ENCODE results near the gene ATP5MG. TPM values are rescaled to one million over a fixed set of nuclear protein-coding genes. Genes with fewer than 3 reads are reported as not detected.
"Not testable (repeated sequence)": the region's sequence is repeated elsewhere in the genome, so short reads cannot be mapped to it uniquely, and the experiment has no call there.

Gene ATP5MG
- total RNA-seq, 1 experiment from 2014 or later, result 51.1 TPM

DNA sequence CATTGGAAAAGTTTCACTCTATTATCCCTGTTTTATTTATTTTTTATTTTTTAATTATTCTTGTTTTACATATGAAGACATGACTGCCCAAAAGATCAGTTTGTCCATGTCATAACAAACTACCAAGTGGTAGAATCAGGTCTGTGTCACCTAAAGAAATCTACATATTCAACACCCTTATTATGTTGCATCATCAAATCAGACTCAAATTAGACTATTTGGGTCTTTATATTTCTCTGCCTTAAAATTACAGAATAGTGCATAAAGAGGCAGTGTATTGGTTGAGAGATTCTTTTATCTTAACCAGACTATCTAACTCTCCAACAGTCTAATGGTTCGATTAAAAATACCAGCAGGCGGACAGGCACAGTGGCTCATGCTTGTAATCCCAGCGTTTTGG lies 18.5 kb upstream of the ATP5MG start:
- DNase-seq (ENCODE audit: low read depth in 1 of 2, low spot score in 2 of 2), result no peak
- no peaks in the 10 kb centered on the region for H3K4me1 ChIP-seq (replicated peaks)
- H3K36me3 ChIP-seq, result peaks cover 34% of the 10 kb centered on the region
- no peaks in the 10 kb centered on the region for H3K9me3 ChIP-seq (replicated peaks)
- no peak overlapping the region for H3K27ac ChIP-seq
- H3K4me3 ChIP-seq, result no peak overlapping the region
- no peaks in the 10 kb centered on the region for H3K27me3 ChIP-seq (replicated peaks)

GRCh38 chr11:118383657-118384056 lies 17.7 kb upstream of the ATP5MG start:
- DNase-seq (ENCODE audit: low read depth in 1 of 2, low spot score in 2 of 2), result no peak
- no peak overlapping the region for H3K27ac ChIP-seq
- H3K4me3 ChIP-seq, result no peak overlapping the region
- H3K36me3 ChIP-seq, result peaks cover 34% of the 10 kb centered on the region
- no peaks in the 10 kb centered on the region for H3K27me3 ChIP-seq (replicated peaks)
- no peaks in the 10 kb centered on the region for H3K9me3 ChIP-seq (replicated peaks)
- H3K4me1 ChIP-seq (replicated peaks), result no peaks in the 10 kb centered on the region

- 0 out of 2 replicates have a peak, but pooled peaks cover 11% of the 10 kb centered on the region for H3K36me3 ChIP-seq
- no peaks in the 10 kb centered on the region for H3K4me1 ChIP-seq (replicated peaks)
- H3K27ac ChIP-seq, result no peak overlapping the region
- no peak overlapping the region for H3K4me3 ChIP-seq
- H3K9me3 ChIP-seq (replicated peaks), result no peaks in the 10 kb centered on the region
- no peak for DNase-seq (ENCODE audit: low read depth in 1 of 2, low spot score in 2 of 2)
- no peaks in the 10 kb centered on the region for H3K27me3 ChIP-seq (replicated peaks)
Observed at GRCh38 chr11:118396097-118396501, 5.3 kb upstream of the ATP5MG start.

DNA sequence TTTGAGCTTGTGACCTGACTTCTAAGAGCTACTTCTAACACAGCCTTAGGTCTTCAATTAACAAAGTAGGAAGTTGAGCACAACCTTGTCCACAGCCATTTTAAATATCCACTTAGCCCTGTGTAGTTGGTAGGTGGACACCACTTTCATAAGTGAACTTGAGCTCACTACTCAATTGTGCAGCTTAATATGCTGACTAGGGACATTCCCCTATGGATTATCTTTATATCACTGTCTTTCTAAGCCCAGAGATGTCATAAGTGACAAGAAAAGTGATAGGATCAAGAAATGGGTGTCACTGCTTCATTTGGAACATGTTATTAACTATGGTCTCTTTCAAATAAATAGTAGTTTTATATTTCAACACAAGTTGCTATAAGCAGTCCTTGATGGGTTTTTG lies 4.0 kb upstream of the ATP5MG start:
- DNase-seq (ENCODE audit: low read depth in 1 of 2, low spot score in 2 of 2), result no peak
- Histone ChIP-seq H3K9me3 (replicated peaks) (no peaks in the 10 kb centered on the region), H3K4me3 (no peak overlapping the region), H3K27me3 (replicated peaks) (no peaks in the 10 kb centered on the region), H3K4me1 (replicated peaks) (no peaks in the 10 kb centered on the region), H3K27ac (no peak overlapping the region), H3K36me3 (0 out of 2 replicates have a peak, but pooled peaks cover 10% of the 10 kb centered on the region)

DNA sequence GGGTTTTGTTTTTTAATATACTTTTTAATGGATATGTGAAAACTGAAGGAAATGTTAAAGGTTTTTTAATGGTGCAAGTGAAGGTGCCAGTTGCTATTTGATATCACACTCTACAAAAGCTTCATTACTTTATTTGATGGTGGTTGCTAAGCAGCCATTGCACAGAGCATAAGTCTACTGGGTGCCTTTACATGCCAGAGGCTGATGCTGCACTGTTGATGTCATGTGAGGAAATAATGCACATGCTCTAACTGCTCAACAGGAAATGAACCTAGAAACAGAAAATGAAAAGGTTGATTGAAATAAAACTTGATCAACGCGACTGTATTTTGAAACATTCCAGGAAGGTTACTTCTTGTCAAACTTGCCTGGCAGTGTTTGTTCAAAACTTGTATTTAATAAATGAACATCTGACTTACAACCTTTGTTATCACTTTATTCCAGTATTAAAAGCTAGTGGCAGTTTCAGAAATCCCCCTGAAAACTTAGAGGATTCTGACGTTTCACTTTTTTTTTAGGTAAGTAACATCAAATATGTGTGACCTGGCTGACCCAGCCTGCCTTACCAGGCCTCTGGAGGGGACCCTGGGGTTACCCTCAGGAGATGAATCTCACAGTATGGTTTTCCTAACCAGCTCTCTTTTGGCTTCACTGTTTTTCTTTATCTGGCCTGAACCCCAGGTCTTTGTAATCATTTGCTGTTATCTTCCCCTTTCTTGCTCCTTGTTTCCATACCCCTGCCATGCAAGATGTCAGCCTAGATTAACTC lies 2.4 kb upstream of the ATP5MG start:
- DNase-seq (ENCODE audit: low read depth in 1 of 2, low spot score in 2 of 2), result no peak
- H3K27ac ChIP-seq, result no peak overlapping the region
- H3K36me3 ChIP-seq, result 0 out of 2 replicates have a peak, but pooled peaks cover 3% of the 10 kb centered on the region
- no peaks in the 10 kb centered on the region for H3K4me1 ChIP-seq (replicated peaks)
- no peaks in the 10 kb centered on the region for H3K27me3 ChIP-seq (replicated peaks)
- H3K4me3 ChIP-seq, result no peak overlapping the region
- no peaks in the 10 kb centered on the region for H3K9me3 ChIP-seq (replicated peaks)

GRCh38 chr11:118401880-118402590 lies 629 bp downstream of the ATP5MG start:
- Histone ChIP-seq H3K4me3 (peak overlapping the region; percentile 68), H3K36me3 (peaks cover 10% of the 10 kb centered on the region), H3K27ac (peak overlapping the region; percentile 84), H3K9me3 (replicated peaks) (no peaks in the 10 kb centered on the region), H3K4me1 (replicated peaks) (no peaks in the 10 kb centered on the region), H3K27me3 (replicated peaks) (no peaks in the 10 kb centered on the region)
- peak in 1 of 2 experiments; percentile 16 for DNase-seq (ENCODE audit: low read depth in 1 of 2, low spot score in 2 of 2)

DNA sequence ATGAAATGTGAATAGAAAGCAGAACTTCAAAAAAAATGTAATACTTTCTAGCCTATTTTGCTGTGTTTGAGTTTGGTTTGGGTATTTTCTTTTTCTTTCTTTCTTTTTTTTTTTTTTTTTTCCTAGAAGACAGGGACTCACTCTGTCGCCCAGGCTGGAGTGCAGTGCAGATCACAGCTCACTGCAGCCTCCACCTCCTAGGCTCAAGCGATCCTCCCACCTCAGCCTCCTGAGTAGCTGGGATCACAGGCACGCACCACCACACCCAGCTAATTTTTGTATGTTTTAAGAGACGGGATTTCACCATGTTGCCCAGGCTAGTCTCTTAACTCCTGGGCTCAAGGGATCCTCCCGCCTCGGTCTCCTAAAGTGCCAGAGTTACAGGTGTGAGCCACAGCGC lies 1.2 kb downstream of the ATP5MG start:
- peaks cover 10% of the 10 kb centered on the region for H3K36me3 ChIP-seq
- DNase-seq (ENCODE audit: low read depth in 1 of 2, low spot score in 2 of 2); H3K4me1 ChIP-seq (replicated peaks); H3K27me3 ChIP-seq (replicated peaks); H3K9me3 ChIP-seq (replicated peaks): not testable (repeated sequence)
- H3K4me3 ChIP-seq, result peak overlapping the region; percentile 68
- peak overlapping the region; percentile 84 for H3K27ac ChIP-seq

DNA sequence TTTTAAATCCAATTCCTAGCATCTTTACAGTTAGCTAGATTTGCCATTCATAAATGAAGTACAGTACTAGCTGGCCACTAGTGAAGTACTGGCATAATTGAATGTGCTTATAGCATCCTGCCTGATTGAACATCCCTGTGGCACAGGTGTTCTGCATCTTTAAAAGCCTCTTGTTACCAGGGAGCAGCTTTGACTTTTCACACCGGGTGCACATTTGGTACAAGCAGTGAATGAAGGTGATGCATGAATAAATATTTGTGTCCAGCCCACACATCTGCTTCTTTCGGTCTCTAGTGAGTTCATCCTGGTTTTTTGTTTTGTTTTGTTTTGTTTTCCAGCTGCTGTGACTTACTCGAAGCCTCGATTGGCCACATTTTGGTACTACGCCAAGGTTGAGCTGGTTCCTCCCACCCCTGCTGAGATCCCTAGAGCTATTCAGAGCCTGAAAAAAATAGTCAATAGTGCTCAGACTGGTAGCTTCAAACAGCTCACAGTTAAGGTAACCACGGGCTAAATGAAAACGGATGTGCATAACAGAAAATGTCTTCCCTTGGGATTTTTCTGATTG lies 5.3 kb downstream of the ATP5MG start:
- no peak overlapping the region for H3K4me3 ChIP-seq
- no peak for DNase-seq (ENCODE audit: low read depth in 1 of 2, low spot score in 2 of 2)
- no peaks in the 10 kb centered on the region for H3K9me3 ChIP-seq (replicated peaks)
- peaks cover 25% of the 10 kb centered on the region for H3K36me3 ChIP-seq
- H3K27ac ChIP-seq, result no peak overlapping the region
- H3K4me1 ChIP-seq (replicated peaks), result no peaks in the 10 kb centered on the region
- no peaks in the 10 kb centered on the region for H3K27me3 ChIP-seq (replicated peaks)

GRCh38 chr11:118410055-118410745 lies 8.8 kb downstream of the ATP5MG start:
- no peaks in the 10 kb centered on the region for H3K27me3 ChIP-seq (replicated peaks)
- no peak overlapping the region for H3K27ac ChIP-seq
- H3K4me3 ChIP-seq, result no peak overlapping the region
- H3K36me3 ChIP-seq, result peaks cover 22% of the 10 kb centered on the region; the same call in 1 of the 2 replicates
- no peaks in the 10 kb centered on the region for H3K9me3 ChIP-seq (replicated peaks)
- H3K4me1 ChIP-seq (replicated peaks), result no peaks in the 10 kb centered on the region; the same call in 1 of the 2 replicates
- no peak for DNase-seq (ENCODE audit: low read depth in 1 of 2, low spot score in 2 of 2)

GRCh38 chr11:118411530-118411929 lies 10.1 kb downstream of the ATP5MG start:
- Histone ChIP-seq H3K9me3 (replicated peaks) (no peaks in the 10 kb centered on the region), H3K4me3 (no peak overlapping the region), H3K4me1 (replicated peaks) (peaks cover 9% of the 10 kb centered on the region; the same call in 1 of the 2 replicates), H3K36me3 (peaks cover 20% of the 10 kb centered on the region; the same call in 1 of the 2 replicates), H3K27me3 (replicated peaks) (no peaks in the 10 kb centered on the region), H3K27ac (no peak overlapping the region)
- DNase-seq (ENCODE audit: low read depth in 1 of 2, low spot score in 2 of 2), result no peak

DNA sequence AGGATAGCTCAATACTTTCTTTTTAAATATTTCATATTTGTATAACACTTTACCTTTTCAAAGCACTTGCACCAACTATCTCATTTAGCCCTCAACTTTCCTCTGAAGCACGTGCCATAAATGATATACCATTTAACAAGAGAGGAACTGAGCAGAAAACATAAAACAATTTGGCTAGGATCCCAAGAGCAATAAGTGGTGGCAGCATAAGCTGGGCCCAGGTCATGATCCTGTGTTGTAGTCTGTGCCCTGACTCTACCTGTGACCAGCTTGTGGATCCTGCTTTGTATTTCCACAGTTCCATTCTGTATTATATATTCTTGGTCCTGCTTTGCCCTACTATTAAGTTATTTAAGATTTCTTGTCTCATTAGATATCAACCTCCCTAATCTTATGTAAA lies 11.5 kb downstream of the ATP5MG start:
- no peaks in the 10 kb centered on the region for H3K9me3 ChIP-seq (replicated peaks)
- peaks cover 14% of the 10 kb centered on the region; the same call in 1 of the 2 replicates for H3K36me3 ChIP-seq
- no peak overlapping the region for H3K4me3 ChIP-seq
- no peaks in the 10 kb centered on the region for H3K27me3 ChIP-seq (replicated peaks)
- H3K4me1 ChIP-seq (replicated peaks), result peaks cover 9% of the 10 kb centered on the region; the same call in 1 of the 2 replicates
- no peak overlapping the region for H3K27ac ChIP-seq
- no peak for DNase-seq (ENCODE audit: low read depth in 1 of 2, low spot score in 2 of 2)

DNA sequence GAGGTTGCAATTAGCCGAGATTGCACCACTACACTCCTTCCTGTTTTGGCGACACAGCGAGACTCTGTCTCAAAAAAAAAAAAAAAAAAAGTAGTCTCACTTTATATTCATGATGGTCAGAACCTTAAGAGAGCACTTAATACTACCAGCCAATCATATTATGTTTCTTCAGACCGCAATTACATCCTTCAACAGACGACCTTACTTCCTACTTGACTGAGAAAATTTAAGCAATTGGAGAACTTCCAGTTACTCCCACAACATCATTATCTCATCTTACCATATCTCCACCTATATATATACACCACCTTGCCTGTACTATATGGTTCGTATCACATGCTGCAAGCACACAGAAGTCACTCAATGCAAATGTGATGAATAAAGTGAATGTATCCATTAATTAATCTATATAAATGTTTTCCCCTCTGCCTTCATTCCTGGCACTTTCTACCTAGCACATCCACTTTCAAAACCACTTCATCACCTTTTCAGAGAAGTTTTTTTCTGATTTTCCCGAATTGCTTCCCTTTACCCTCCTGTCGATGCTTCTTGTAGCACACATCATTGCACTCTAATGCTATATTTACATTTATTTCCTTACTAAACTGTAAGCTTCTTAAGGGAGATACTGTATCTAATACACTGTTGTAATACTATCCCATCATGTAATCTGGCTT lies 13.8 kb downstream of the ATP5MG start:
- H3K4me3 ChIP-seq, result no peak overlapping the region
- H3K27ac ChIP-seq, result no peak overlapping the region
- no peaks in the 10 kb centered on the region for H3K9me3 ChIP-seq (replicated peaks)
- no peak for DNase-seq (ENCODE audit: low read depth in 1 of 2, low spot score in 2 of 2)
- no peaks in the 10 kb centered on the region for H3K27me3 ChIP-seq (replicated peaks)
- H3K36me3 ChIP-seq, result 0 out of 2 replicates have a peak, but pooled peaks cover under 1% of the 10 kb centered on the region
- peaks cover 9% of the 10 kb centered on the region; the same call in 1 of the 2 replicates for H3K4me1 ChIP-seq (replicated peaks)

DNA sequence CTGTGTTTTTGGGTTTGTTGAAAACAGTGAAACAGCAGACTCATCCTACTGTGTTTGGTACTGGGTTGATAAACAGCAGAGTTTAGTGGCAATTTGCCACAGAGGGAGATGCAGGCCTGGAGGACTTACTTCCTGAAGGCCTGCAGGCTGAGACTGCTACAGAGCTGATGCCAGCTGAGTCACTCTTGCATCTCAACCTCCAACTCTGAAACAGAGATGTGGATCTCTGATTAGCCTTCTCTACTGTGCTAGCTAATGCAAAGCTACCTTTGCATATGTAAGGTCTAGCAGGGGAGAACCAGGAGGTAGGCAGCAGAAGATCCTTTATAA lies 14.3 kb downstream of the ATP5MG start:
- DNase-seq (ENCODE audit: low read depth in 1 of 2, low spot score in 2 of 2), result peak in 1 of 2 experiments; percentile 71
- Histone ChIP-seq H3K9me3 (replicated peaks) (no peaks in the 10 kb centered on the region), H3K27me3 (replicated peaks) (no peaks in the 10 kb centered on the region), H3K4me3 (no peak overlapping the region), H3K4me1 (replicated peaks) (peaks cover 9% of the 10 kb centered on the region; the same call in 1 of the 2 replicates), H3K36me3 (no peaks in the 10 kb centered on the region), H3K27ac (no peak overlapping the region)
